ENCODE measurements around the gene TUBA1C. TPM values are rescaled to one million over a fixed set of nuclear protein-coding genes. Genes with fewer than 3 reads are reported as not detected.
"Not testable (repeated sequence)": the region's sequence is repeated elsewhere in the genome, so short reads cannot be mapped to it uniquely, and the experiment has no call there.

The TUBA1C gene
- total and polyA plus RNA-seq, 4 experiments from 2014 or later, result 50.6 to 58.0 (median 53.4) TPM

DNA sequence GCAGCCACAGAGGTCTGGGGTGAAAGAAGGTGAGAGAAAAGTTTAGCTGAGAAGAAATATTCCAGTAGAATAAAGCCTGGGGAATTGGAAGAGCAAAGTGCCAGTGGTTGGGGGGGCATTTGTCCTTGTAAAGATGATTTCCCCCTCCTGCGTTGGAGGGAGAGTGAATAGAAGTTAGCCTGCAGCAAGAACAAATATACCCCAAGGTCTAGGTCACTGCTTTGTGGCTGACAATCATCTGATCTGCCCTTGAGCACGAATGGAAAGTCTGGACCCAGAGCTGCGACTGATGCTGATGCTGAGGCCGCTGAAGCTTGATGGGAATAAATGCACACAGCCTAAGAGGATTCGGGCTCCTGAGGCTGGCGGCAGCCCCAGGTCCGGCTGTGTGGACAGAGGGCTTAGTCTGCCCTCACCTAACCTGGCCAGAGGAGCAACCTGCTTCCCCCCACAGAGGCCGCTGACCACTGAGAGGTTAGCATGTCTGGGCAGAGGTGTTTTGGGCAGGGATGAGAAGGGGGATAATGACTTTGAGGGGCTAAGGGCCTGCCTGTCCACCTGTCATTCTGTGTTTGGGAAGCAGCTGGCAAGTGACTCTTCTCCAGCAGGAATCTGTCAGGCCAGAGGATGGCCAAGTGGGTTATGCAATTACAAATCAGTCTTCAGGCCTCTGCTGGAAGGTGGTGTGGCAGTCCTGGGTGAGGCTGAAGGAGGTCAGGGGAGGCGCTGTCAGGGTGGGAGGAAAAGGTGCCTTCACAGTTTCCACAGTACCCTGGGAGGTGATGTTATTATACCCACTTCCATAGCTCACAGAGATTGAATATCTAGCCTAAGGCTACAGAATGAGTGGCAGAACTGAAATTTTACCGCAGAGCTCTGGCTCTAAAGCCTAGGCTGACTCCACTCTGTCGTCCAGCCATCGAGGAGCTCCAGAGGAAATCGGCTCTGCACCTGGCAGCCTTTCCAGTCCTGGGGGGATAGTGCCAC lies 11.7 kb downstream of the TUBA1C start:
- Mint-ChIP-seq H3K36me3 (peaks cover 8 to 18% of the 10 kb centered on the region in 2 donors), H3K27me3 (peaks cover 0 to 3% of the 10 kb centered on the region in 2 donors), H3K27ac (no peak overlapping the region), H3K4me1 (no peaks in the 10 kb centered on the region), H3K4me3 (no peak overlapping the region), H3K9me3 (no peaks in the 10 kb centered on the region)
- Histone ChIP-seq H3K4me1 (ENCODE audit: insufficient read depth, low read length) (no peaks in the 10 kb centered on the region), H3K36me3 (ENCODE audit: insufficient read depth, low read length) (peaks cover 17% of the 10 kb centered on the region), H3K4me3 (ENCODE audit: low read length in 2 of 2) (no peak overlapping the region), H3K9me3 (ENCODE audit: control insufficient read depth in 1 of 2, low read length in 2 of 2) (no peaks in the 10 kb centered on the region), H3K27ac (ENCODE audit: low read depth, low read length) (no peak overlapping the region), H3K27me3 (ENCODE audit: insufficient read depth, low read length) (no peaks in the 10 kb centered on the region)
- intact Hi-C loops (cut with micrococcal nuclease), result no loop called here
- DNase-seq, result no peak
- CTCF ChIA-PET (ENCODE audit: partially characterized antibody), result interaction anchor here (1.0 to 1.3 kb wide), 2 partner anchors 12 to 14 kb away, joined by 3 to 7 read pairs; no protein-coding TSS in a partner anchor
- POLR2A ChIA-PET (ENCODE audit: partially characterized antibody), result interaction anchor here (0.5 kb wide), 1 partner anchor 172 kb away, joined by 3 read pairs; no protein-coding TSS in a partner anchor

DNA sequence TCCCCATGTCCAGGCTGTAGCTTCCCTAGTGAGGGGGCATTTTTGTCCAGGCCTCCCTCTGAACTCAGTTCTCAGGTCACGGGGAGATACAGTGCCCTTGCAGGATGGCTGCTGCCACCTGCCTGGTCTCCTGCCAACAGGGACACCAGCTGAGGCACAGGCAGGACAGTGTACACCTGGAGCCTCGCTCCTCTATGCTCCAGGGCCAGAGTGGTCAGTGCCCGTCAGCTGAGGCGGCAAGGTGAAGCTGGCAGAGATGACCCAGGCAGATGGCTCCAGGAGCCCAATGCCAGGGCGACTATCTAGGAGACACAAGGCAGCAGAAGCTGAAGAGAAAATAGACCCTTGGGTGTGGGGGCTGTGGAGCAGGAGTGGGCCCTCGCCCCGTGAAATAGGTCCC lies 12.6 kb downstream of the TUBA1C start:
- Histone ChIP-seq H3K27me3 (ENCODE audit: insufficient read depth, low read length) (no peaks in the 10 kb centered on the region), H3K9me3 (ENCODE audit: control insufficient read depth in 1 of 2, low read length in 2 of 2) (no peaks in the 10 kb centered on the region), H3K4me3 (ENCODE audit: low read length in 2 of 2) (no peak overlapping the region), H3K4me1 (ENCODE audit: insufficient read depth, low read length) (no peaks in the 10 kb centered on the region), H3K36me3 (ENCODE audit: insufficient read depth, low read length) (peaks cover 12% of the 10 kb centered on the region), H3K27ac (ENCODE audit: low read depth, low read length) (no peak overlapping the region)
- Mint-ChIP-seq H3K27me3 (peaks cover 0 to 7% of the 10 kb centered on the region in 2 donors), H3K9me3 (no peaks in the 10 kb centered on the region), H3K4me3 (no peak overlapping the region), H3K36me3 (peaks cover 8 to 12% of the 10 kb centered on the region in 2 donors), H3K4me1 (no peaks in the 10 kb centered on the region), H3K27ac (peak overlapping the region in 1 of 7 donors; percentile 12)
- ChIA-PET POLR2A (ENCODE audit: partially characterized antibody) (interaction anchor here (0.5 kb wide), 1 partner anchor 171 kb away, joined by 3 read pairs; no protein-coding TSS in a partner anchor), CTCF (ENCODE audit: partially characterized antibody) (interaction anchor here (1.0 to 1.3 kb wide), 2 partner anchors 11 to 13 kb away, joined by 3 to 7 read pairs; no protein-coding TSS in a partner anchor)
- intact Hi-C loops (cut with micrococcal nuclease), result no loop called here
- DNase-seq, result no peak

DNA sequence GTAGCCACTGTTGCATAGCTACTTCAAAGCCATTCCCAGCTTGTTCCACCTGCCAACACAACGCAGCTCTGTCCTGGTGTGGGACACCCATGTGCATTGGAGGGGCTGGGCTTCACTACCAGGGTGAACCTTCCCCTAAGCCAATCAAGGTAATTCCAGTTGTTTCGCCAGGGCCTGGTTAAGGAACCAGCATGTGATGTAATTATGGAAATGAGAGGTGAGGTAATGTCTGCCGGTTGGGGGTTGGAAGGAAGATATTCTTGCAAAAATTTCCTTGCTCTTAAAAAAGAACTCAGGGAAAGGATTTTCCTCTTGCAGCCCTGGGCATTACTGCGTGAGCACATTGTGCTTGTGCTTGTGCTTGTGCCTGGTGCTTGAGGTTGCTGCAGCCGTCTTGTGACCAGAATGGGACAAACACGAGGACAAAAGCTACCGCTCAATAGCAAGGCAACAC lies 14.9 kb downstream of the TUBA1C start:
- Mint-ChIP-seq H3K36me3 (no peaks in the 10 kb centered on the region), H3K27me3 (peaks cover 5 to 12% of the 10 kb centered on the region in 2 donors), H3K9me3 (no peaks in the 10 kb centered on the region), H3K4me3 (no peak overlapping the region), H3K27ac (no peak overlapping the region), H3K4me1 (no peaks in the 10 kb centered on the region)
- H3K27me3 ChIP-seq (ENCODE audit: insufficient read depth, low read length), result no peaks in the 10 kb centered on the region
- H3K4me3 ChIP-seq (ENCODE audit: low read length in 2 of 2), result no peak overlapping the region
- intact Hi-C loops (cut with micrococcal nuclease), result no loop called here
- H3K36me3 ChIP-seq (ENCODE audit: insufficient read depth, low read length), result no peaks in the 10 kb centered on the region
- DNase-seq, result no peak
- POLR2A ChIA-PET (ENCODE audit: partially characterized antibody), result no interaction called here
- H3K9me3 ChIP-seq (ENCODE audit: control insufficient read depth in 1 of 2, low read length in 2 of 2), result no peaks in the 10 kb centered on the region
- no peak overlapping the region for H3K27ac ChIP-seq (ENCODE audit: low read depth, low read length)
- CTCF ChIA-PET (ENCODE audit: partially characterized antibody), result interaction anchor here (2.5 kb wide), 1 partner anchor 10 kb away, joined by 10 read pairs; no protein-coding TSS in a partner anchor
- H3K4me1 ChIP-seq (ENCODE audit: insufficient read depth, low read length), result no peaks in the 10 kb centered on the region

GRCh38 chr12:49280545-49280944 lies 15.7 kb downstream of the TUBA1C start:
- H3K9me3 ChIP-seq (ENCODE audit: control insufficient read depth in 1 of 2, low read length in 2 of 2); H3K36me3 ChIP-seq (ENCODE audit: insufficient read depth, low read length); intact Hi-C loops (cut with micrococcal nuclease); H3K4me3 ChIP-seq (ENCODE audit: low read length in 2 of 2); H3K4me1 ChIP-seq (ENCODE audit: insufficient read depth, low read length); H3K9me3 Mint-ChIP-seq; H3K4me3 Mint-ChIP-seq; H3K27ac ChIP-seq (ENCODE audit: low read depth, low read length); DNase-seq; H3K27me3 ChIP-seq (ENCODE audit: insufficient read depth, low read length); H3K27ac Mint-ChIP-seq; H3K4me1 Mint-ChIP-seq; H3K36me3 Mint-ChIP-seq; POLR2A ChIA-PET (ENCODE audit: partially characterized antibody): not testable (repeated sequence)
- H3K27me3 Mint-ChIP-seq, result peaks cover 6 to 12% of the 10 kb centered on the region in 2 donors
- CTCF ChIA-PET (ENCODE audit: partially characterized antibody), result interaction anchor here (2.5 kb wide), 1 partner anchor 9 kb away, joined by 10 read pairs; no protein-coding TSS in a partner anchor

GRCh38 chr12:49282302-49282701 lies 17.4 kb downstream of the TUBA1C start:
- intact Hi-C loops (cut with micrococcal nuclease), result no loop called here
- ChIA-PET POLR2A (ENCODE audit: partially characterized antibody) (no interaction called here), CTCF (ENCODE audit: partially characterized antibody) (interaction anchor here (0.6 to 1.6 kb wide), 3 partner anchors 22 to 230 kb away, joined by 3 read pairs; no protein-coding TSS in a partner anchor)
- no peak for DNase-seq
- Histone ChIP-seq H3K36me3 (ENCODE audit: insufficient read depth, low read length) (no peaks in the 10 kb centered on the region), H3K4me1 (ENCODE audit: insufficient read depth, low read length) (no peaks in the 10 kb centered on the region), H3K27ac (ENCODE audit: low read depth, low read length) (no peak overlapping the region), H3K9me3 (ENCODE audit: control insufficient read depth in 1 of 2, low read length in 2 of 2) (no peaks in the 10 kb centered on the region), H3K27me3 (ENCODE audit: insufficient read depth, low read length) (no peaks in the 10 kb centered on the region), H3K4me3 (ENCODE audit: low read length in 2 of 2) (no peak overlapping the region)
- H3K36me3 Mint-ChIP-seq, result no peaks in the 10 kb centered on the region
- no peaks in the 10 kb centered on the region for H3K9me3 Mint-ChIP-seq
- no peak overlapping the region for H3K4me3 Mint-ChIP-seq
- H3K27me3 Mint-ChIP-seq, result peaks cover 11 to 17% of the 10 kb centered on the region in 2 donors
- no peaks in the 10 kb centered on the region for H3K4me1 Mint-ChIP-seq
- no peak overlapping the region for H3K27ac Mint-ChIP-seq

DNA sequence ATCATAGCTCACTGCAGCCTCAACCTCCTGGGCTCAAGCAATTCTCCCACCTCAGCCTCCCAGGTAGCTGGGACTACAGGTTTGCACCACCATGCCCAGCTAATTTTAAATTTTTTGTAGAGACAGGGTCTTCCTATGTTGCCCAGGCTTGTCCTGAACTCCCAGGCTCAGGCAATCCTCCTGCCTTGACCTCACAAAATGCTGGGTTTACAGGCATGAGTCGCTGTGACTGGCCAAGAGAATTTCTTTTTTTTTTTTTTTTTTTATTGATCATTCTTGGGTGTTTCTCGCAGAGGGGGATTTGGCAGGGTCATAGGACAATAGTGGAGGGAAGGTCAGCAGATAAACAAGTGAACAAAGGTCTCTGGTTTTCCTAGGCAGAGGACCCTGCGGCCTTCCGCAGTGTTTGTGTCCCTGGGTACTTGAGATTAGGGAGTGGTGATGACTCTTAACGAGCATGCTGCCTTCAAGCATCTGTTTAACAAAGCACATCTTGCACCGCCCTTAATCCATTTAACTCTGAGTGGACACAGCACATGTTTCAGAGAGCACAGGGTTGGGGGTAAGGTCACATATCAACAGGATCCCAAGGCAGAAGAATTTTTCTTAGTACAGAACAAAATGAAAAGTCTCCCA lies 18.0 kb downstream of the TUBA1C start:
- H3K27ac ChIP-seq (ENCODE audit: low read depth, low read length); intact Hi-C loops (cut with micrococcal nuclease); H3K36me3 Mint-ChIP-seq; H3K4me1 Mint-ChIP-seq; H3K27me3 ChIP-seq (ENCODE audit: insufficient read depth, low read length); H3K27ac Mint-ChIP-seq; POLR2A ChIA-PET (ENCODE audit: partially characterized antibody); H3K4me3 ChIP-seq (ENCODE audit: low read length in 2 of 2); H3K9me3 Mint-ChIP-seq; DNase-seq; H3K9me3 ChIP-seq (ENCODE audit: control insufficient read depth in 1 of 2, low read length in 2 of 2); H3K4me3 Mint-ChIP-seq; H3K4me1 ChIP-seq (ENCODE audit: insufficient read depth, low read length); H3K36me3 ChIP-seq (ENCODE audit: insufficient read depth, low read length): not testable (repeated sequence)
- CTCF ChIA-PET (ENCODE audit: partially characterized antibody), result interaction anchor here (0.6 to 1.6 kb wide), 3 partner anchors 22 to 230 kb away, joined by 3 read pairs; no protein-coding TSS in a partner anchor
- peaks cover 13 to 19% of the 10 kb centered on the region in 2 donors for H3K27me3 Mint-ChIP-seq
